ENCODE data around the gene CTSC. TPM values are rescaled to one million over a fixed set of nuclear protein-coding genes. Genes with fewer than 3 reads are reported as not detected.

The CTSC gene
- total RNA-seq, 1 donor from 2014 or later = 195 TPM

DNA sequence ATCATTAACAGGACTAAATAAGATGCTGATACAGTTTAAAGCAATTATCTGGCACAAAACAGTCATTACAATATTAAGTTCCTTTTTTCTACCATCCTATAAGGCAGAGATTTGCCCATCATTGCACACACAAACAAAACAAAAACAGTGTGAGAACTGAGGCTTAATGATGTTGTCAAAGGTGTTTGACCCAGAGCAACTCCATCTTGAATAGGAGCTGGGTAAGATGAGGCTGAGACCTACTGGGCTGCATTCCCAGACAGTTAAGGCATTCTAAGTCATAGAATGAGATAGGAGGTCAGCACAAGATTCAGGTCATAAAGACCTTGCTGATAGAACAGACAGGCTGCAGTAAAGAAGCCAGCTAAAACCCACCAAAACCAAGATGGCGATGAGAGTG is 33.2 kb downstream of the CTSC start:
- Histone ChIP-seq H2AFZ (ENCODE audit: low read depth, low read length) (no peak overlapping the region), H3K4me2 (ENCODE audit: low read length) (no peak overlapping the region), H3K9me3 (ENCODE audit: insufficient read depth, low read depth, low read length) (no peaks in the 10 kb centered on the region), H3K79me2 (ENCODE audit: insufficient read depth, low read length) (no peaks in the 10 kb centered on the region), H3K4me1 (ENCODE audit: insufficient read depth, low read length) (no peaks in the 10 kb centered on the region), H3K9ac (ENCODE audit: low read length) (no peak overlapping the region), H3K27me3 (ENCODE audit: insufficient read depth, low read length) (no peaks in the 10 kb centered on the region), H3K27ac (ENCODE audit: low read depth, low read length) (no peak overlapping the region), H3K36me3 (ENCODE audit: insufficient read depth, low read length) (no peaks in the 10 kb centered on the region), H4K20me1 (ENCODE audit: insufficient read depth, low read length) (no peaks in the 10 kb centered on the region), H3K4me3 (ENCODE audit: insufficient read depth, low read depth, low read length) (no peak overlapping the region)
- peaks cover 15% of the 10 kb centered on the region for H3K4me1 Mint-ChIP-seq (ENCODE audit: low read depth, unreplicated experiment)
- peaks cover 7% of the 10 kb centered on the region for H3K36me3 Mint-ChIP-seq (ENCODE audit: low read depth, unreplicated experiment)
- no peaks in the 10 kb centered on the region for H3K27me3 Mint-ChIP-seq (ENCODE audit: low read depth, unreplicated experiment)
- TF ChIP-seq CTCF (IDR thresholded peaks at IDR 0.05; ENCODE audit: insufficient read depth, low read depth, low read length) (no peak), EZH2 (IDR thresholded peaks at IDR 0.05; ENCODE audit: insufficient read depth, low read length) (no peak)
- no peak overlapping the region for H3K4me3 Mint-ChIP-seq (ENCODE audit: unreplicated experiment)
- FAIRE-seq = no peak
- no peak for DNase-seq (ENCODE audit: low read depth)
- H3K9me3 Mint-ChIP-seq (ENCODE audit: unreplicated experiment) = peaks cover 6% of the 10 kb centered on the region
- no peak overlapping the region for H3K27ac Mint-ChIP-seq (ENCODE audit: unreplicated experiment)

DNA sequence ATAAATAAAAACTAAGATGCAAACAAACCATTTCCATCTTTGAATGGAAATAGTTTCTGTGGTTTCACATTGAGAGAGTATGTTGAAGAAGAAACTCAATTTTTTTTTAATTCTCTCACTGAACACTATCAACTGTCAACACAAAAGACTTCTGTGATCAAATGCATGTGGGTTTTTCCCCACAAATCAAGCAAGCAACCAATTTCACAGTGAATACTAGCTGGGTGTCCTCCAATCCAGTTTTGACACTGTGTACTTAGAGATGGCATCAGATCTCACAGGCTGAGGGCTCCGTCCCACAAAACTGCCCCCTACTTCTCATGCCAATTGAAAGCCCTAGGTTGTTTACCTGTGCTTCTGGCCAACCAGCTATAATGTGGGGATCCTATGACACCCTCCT is 34.5 kb downstream of the CTSC start:
- H3K36me3 Mint-ChIP-seq (ENCODE audit: low read depth, unreplicated experiment) = peaks cover 10% of the 10 kb centered on the region
- peaks cover 15% of the 10 kb centered on the region for H3K4me1 Mint-ChIP-seq (ENCODE audit: low read depth, unreplicated experiment)
- H3K27ac Mint-ChIP-seq (ENCODE audit: unreplicated experiment) = no peak overlapping the region

More for the DNA sequence above, 34.5 kb downstream of the CTSC start:
- Histone ChIP-seq H3K79me2 (ENCODE audit: insufficient read depth, low read length) (no peaks in the 10 kb centered on the region), H3K4me1 (ENCODE audit: insufficient read depth, low read length) (no peaks in the 10 kb centered on the region), H3K4me3 (ENCODE audit: insufficient read depth, low read depth, low read length) (no peak overlapping the region), H4K20me1 (ENCODE audit: insufficient read depth, low read length) (no peaks in the 10 kb centered on the region), H2AFZ (ENCODE audit: low read depth, low read length) (no peak overlapping the region), H3K27me3 (ENCODE audit: insufficient read depth, low read length) (no peaks in the 10 kb centered on the region), H3K36me3 (ENCODE audit: insufficient read depth, low read length) (no peaks in the 10 kb centered on the region), H3K4me2 (ENCODE audit: low read length) (no peak overlapping the region), H3K27ac (ENCODE audit: low read depth, low read length) (no peak overlapping the region), H3K9me3 (ENCODE audit: insufficient read depth, low read depth, low read length) (no peaks in the 10 kb centered on the region), H3K9ac (ENCODE audit: low read length) (no peak overlapping the region)
- TF ChIP-seq CTCF (IDR thresholded peaks at IDR 0.05; ENCODE audit: insufficient read depth, low read depth, low read length) (no peak), EZH2 (IDR thresholded peaks at IDR 0.05; ENCODE audit: insufficient read depth, low read length) (no peak)
- Mint-ChIP-seq H3K4me3 (ENCODE audit: unreplicated experiment) (no peak overlapping the region), H3K9me3 (ENCODE audit: unreplicated experiment) (peaks cover 6% of the 10 kb centered on the region), H3K27me3 (ENCODE audit: low read depth, unreplicated experiment) (no peaks in the 10 kb centered on the region)
- DNase-seq (ENCODE audit: low read depth) (no peak), FAIRE-seq (no peak)

Measured in astrocyte (in vitro differentiated cells and primary cell).